GM18499 (cell line): Measurements from ENCODE around the gene FBH1.

Experiments
- ATAC-seq: cut with Tn5 transposase; IDR thresholded peaks from one replicate; pipeline ENCODE4 v1.9.1; 2021; ENCODE audit warnings: moderate number of reproducible peaks; ENCODE audit not compliant: insufficient read depth, unreplicated experiment

Gene FBH1

GRCh38 chr10:5971886-5972285 lies 81.8 kb downstream of the FBH1 start:
- ATAC-seq: no peak

DNA sequence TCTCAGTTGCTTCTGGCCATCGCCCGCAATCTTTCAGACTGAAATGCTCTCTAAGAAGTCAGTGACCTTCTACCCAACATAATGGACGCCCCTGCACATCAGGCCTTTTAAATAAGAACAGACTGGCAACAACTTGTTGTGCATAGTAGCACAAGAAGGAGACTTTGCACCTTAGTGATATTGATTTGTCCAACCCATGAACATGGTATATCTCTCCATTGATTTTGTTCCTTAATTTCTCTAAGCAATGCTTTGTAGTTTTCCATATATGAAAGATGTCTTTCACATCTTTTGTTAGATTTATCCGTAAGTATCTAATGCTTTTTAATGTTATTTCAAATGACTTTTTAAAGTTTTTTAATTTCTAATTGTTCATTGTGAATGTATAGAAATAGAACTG lies 83.0 kb downstream of the FBH1 start:
- ATAC-seq: no peak

GRCh38 chr10:5975641-5976473 lies 85.8 kb downstream of the FBH1 start:
- peak; percentile 55 for ATAC-seq

GRCh38 chr10:5976512-5977470 lies 86.7 kb downstream of the FBH1 start:
- no peak for ATAC-seq

DNA sequence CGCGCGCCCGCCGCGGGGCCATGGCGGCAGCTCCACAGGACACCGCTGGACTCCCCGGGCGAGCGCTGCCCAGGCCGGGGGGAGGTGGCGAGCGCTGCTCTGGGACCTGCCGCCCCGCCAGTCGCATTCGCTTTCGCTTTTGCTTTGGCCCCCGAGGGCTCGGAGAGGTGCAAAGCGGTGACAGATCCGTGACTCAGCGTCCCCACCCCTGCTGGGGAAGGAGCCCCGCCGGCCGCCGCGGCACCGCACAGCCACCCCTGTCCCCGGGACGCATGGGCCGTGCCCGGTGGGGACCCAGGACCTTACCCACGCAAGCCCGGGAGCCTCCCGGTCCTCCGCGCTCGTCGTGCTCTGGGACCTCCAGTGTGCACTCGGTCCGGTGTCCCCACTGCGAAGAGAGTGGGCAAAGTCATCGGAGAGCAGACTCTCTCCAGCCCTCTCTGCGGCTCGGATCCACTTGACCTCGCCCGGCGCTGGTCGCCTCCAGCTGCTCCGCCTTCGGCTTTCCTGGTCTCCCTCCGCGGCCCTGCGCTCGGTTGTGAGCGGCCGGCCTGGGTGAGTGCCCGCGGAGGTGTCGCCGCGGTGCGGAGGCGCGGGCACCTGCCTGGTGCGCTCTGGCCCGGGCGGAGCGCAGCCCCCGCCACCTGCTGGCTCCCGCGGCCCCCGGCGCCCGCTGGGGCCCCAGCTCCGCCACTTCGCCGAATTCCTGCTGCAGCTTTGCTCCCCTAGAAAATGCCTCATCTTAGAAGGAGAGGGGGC lies 87.6 kb downstream of the FBH1 start, which contains the start of gene IL15RA:
TSS of gene IL15RA (minus strand) at position 73 of the 759 bp plus-strand sequence. CDS start at position 22, 51 bp downstream.
- ATAC-seq: peak; percentile 36

GRCh38 chr10:5978230-5978489 lies 88.1 kb downstream of the FBH1 start:
- no peak for ATAC-seq

DNA sequence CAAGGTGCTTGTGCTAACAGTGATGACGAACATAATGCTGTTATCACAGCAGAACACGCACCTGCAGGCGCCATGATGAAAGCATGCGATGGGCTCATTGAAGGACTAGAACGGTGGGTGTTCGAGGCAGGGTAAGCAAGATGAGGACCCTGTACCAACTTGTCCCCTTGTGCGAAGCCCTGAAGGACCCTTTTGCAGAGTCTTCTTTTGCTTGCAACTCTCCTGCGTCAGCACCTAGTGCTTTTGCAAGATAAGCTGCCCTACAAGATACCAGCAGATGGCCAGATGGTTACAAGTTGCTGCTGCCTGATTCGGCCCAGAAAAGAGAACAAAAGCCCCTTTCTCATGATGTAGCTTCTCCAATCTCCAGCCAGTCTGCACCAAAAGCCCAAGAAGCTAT lies 91.5 kb downstream of the FBH1 start:
- no peak for ATAC-seq

DNA sequence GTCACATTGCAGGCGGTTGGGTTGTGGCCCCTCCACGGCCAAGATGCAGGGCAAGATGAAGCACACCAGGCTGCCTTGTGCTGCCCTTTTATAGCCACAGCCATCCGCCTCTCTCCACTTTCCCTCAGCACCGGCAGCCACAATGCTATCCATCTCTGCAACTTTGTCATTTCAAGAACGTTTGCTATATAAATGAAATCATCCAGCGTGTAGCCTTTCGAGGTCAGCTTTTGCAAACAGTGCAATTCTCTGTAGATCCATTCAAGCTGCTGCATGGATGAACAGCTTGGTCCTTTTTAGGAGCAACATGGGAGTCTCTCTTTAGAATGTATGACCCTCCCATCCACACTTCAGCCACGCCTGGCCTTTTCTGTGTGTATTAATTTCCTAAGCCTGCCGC lies 93.7 kb downstream of the FBH1 start:
- no peak for ATAC-seq

DNA sequence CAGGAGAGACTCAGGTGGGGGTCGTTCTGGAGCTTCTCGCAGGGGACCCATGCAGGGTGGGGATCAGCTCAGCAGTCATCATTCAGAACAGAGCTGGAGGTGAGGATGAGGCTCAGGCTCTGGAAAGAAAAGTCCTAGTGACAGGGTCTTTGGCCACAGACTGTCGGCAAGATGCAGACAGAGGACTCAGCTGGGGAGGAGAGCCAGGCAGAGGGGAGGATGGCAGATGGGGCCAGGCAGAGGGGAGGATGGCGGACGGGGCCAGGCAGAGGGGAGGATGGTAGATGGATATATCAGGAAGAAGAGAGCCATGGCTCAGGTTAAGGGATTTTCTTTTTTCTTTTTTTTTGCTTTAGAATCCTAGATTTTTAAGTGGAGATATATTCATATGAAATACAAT lies 95.0 kb downstream of the FBH1 start:
- ATAC-seq: no peak
